DND-41 (cell line): ENCODE data around the gene TTLL10.
A peak's percentile ranks its signal among the peaks of the same experiment; 100 is the strongest.

Experiments
- ATAC-seq: fragments of 200-7000 bp; cut with Tn5 transposase; 3 replicates; pipeline ENCODE4 v1.9.1; 2021; ENCODE audit warnings: low read depth; ENCODE audit not compliant: insufficient read depth
- DNase-seq: peaks from one replicate; pipeline ENCODE4 v3.0.0-alpha.2; 2020
- H2AFZ ChIP-seq: 2 replicates; pipeline ENCODE4 v1.6.0; 2012; ENCODE audit warnings: low read depth, low read length
- H3K27ac ChIP-seq: 2 replicates; pipeline ENCODE4 v1.5.1; 2012; ENCODE audit warnings: low read length, inconsistent platforms
- H3K27me3 ChIP-seq: fragments of 200-600 bp; sonication (generic); 2 replicates; pipeline ENCODE4 v1.6.0; 2012; ENCODE audit warnings: low read length, mild to moderate bottlenecking, inconsistent platforms; ENCODE audit not compliant: insufficient read depth, poor library complexity
- H3K36me3 ChIP-seq: 2 replicates; pipeline ENCODE4 v1.5.1; 2012; ENCODE audit warnings: low read length, inconsistent platforms; ENCODE audit not compliant: insufficient read depth
- H3K4me1 ChIP-seq: 2 replicates; pipeline ENCODE4 v1.5.1; 2012; ENCODE audit warnings: mild to moderate bottlenecking, low read length; ENCODE audit not compliant: insufficient read depth
- H3K4me2 ChIP-seq: 2 replicates; pipeline ENCODE4 v1.6.0; 2012; ENCODE audit warnings: mild to moderate bottlenecking, moderate library complexity, low read length, inconsistent platforms; ENCODE audit not compliant: insufficient read depth
- H3K4me3 ChIP-seq, 2 experiments: fragments of 200-600 bp in 1 of 2; shearing (Covaris generic) in 1 of 2; 2 replicates each; pipeline ENCODE4 v1.5.1; 2012 to 2016; ENCODE audit warnings: inconsistent platforms in 2 of 2, low read length in 2 of 2, mild to moderate bottlenecking in 2 of 2, low read depth in 1 of 2, moderate library complexity in 1 of 2
- H3K79me2 ChIP-seq: 2 replicates; pipeline ENCODE4 v1.6.0; 2012; ENCODE audit warnings: low read length, inconsistent platforms; ENCODE audit not compliant: insufficient read depth
- H3K9ac ChIP-seq: 2 replicates; pipeline ENCODE4 v1.6.0; 2012; ENCODE audit warnings: low read depth, mild to moderate bottlenecking, inconsistent platforms, low read length, moderate library complexity
- H3K9me3 ChIP-seq: 2 replicates; pipeline ENCODE4 v1.5.1; 2012; ENCODE audit warnings: low read length, moderate library complexity, mild to moderate bottlenecking, inconsistent platforms; ENCODE audit not compliant: insufficient read depth, severe bottlenecking
- H4K20me1 ChIP-seq: 2 replicates; pipeline ENCODE4 v1.6.0; 2012; ENCODE audit warnings: low read length; ENCODE audit not compliant: insufficient read depth
- CTCF ChIP-seq: IDR thresholded peaks from 2 replicates; pipeline ENCODE4 v1.5.1; 2012; ENCODE audit warnings: borderline replicate concordance, low read length, moderate library complexity, mild to moderate bottlenecking; ENCODE audit not compliant: poor library complexity, severe bottlenecking; ENCODE audit errors: extremely low read depth
- EZH2 ChIP-seq: IDR thresholded peaks from 3 replicates; pipeline ENCODE4 v1.6.1; 2012; ENCODE audit warnings: borderline replicate concordance, low read depth, mild to moderate bottlenecking, moderate library complexity, low read length, inconsistent platforms; ENCODE audit not compliant: severe bottlenecking

The TTLL10 gene

GRCh38 chr1:1168451-1169411 lies 4.9 kb upstream of the TTLL10 start:
- Histone ChIP-seq H4K20me1 (peaks cover 4% of the 10 kb centered on the region; the same call in 1 of the 2 replicates), H3K4me1 (no peaks in the 10 kb centered on the region), H3K79me2 (no peaks in the 10 kb centered on the region), H3K36me3 (no peaks in the 10 kb centered on the region), H2AFZ (no peak overlapping the region), H3K4me2 (no peak overlapping the region), H3K9me3 (no peaks in the 10 kb centered on the region), H3K4me3 (no peak overlapping the region), H3K27ac (no peak overlapping the region), H3K27me3 (peaks cover 5% of the 10 kb centered on the region), H3K9ac (no peak overlapping the region)
- ATAC-seq: no peak
- TF ChIP-seq EZH2 (no peak), CTCF (no peak)
- no peak for DNase-seq

GRCh38 chr1:1169429-1170214 lies 4.1 kb upstream of the TTLL10 start:
- no peak overlapping the region for H3K4me3 ChIP-seq
- peaks cover 5% of the 10 kb centered on the region for H3K27me3 ChIP-seq
- H3K27ac ChIP-seq: no peak overlapping the region
- no peaks in the 10 kb centered on the region for H3K9me3 ChIP-seq
- H2AFZ ChIP-seq: no peak overlapping the region
- DNase-seq (no peak), ATAC-seq (peak; percentile 70; the same call in 2 of the 3 replicates)
- peaks cover 4% of the 10 kb centered on the region; the same call in 1 of the 2 replicates for H4K20me1 ChIP-seq
- H3K36me3 ChIP-seq: no peaks in the 10 kb centered on the region
- no peak overlapping the region for H3K9ac ChIP-seq
- no peak overlapping the region for H3K4me2 ChIP-seq
- no peaks in the 10 kb centered on the region for H3K79me2 ChIP-seq
- no peaks in the 10 kb centered on the region for H3K4me1 ChIP-seq
- no peak for TF ChIP-seq EZH2
- TF ChIP-seq CTCF: no peak

GRCh38 chr1:1170215-1171091 lies 3.2 kb upstream of the TTLL10 start:
- no peak overlapping the region for H3K9ac ChIP-seq
- DNase-seq (peak; percentile 32), ATAC-seq (peak; percentile 48; the same call in 2 of the 3 replicates)
- H2AFZ ChIP-seq: no peak overlapping the region
- H3K27me3 ChIP-seq: peaks cover 5% of the 10 kb centered on the region
- H3K79me2 ChIP-seq: no peaks in the 10 kb centered on the region
- no peaks in the 10 kb centered on the region for H3K4me1 ChIP-seq
- H3K36me3 ChIP-seq: no peaks in the 10 kb centered on the region
- H3K4me3 ChIP-seq: no peak overlapping the region
- no peak for TF ChIP-seq EZH2
- TF ChIP-seq CTCF: no peak
- H3K27ac ChIP-seq: no peak overlapping the region
- H3K4me2 ChIP-seq: no peak overlapping the region
- no peaks in the 10 kb centered on the region for H3K9me3 ChIP-seq
- H4K20me1 ChIP-seq: peaks cover 4% of the 10 kb centered on the region; the same call in 1 of the 2 replicates
